Fibroblast of villous mesenchyme (primary cell): ENCODE measurements around the gene RFX8. TPM values are rescaled to one million over a fixed set of nuclear protein-coding genes. Genes with fewer than 3 reads are reported as not detected.
"Not testable (repeated sequence)": the region's sequence is repeated elsewhere in the genome, so short reads cannot be mapped to it uniquely, and the experiment has no call there.

Source experiments
- DNase-seq: peaks from one replicate; pipeline ENCODE4 v3.0.0-alpha.2; 2010; ENCODE audit warnings: low read depth
- H3K4me3 ChIP-seq: 2 replicates; pipeline ENCODE4 v1.5.1; 2011; ENCODE audit warnings: low read depth, mild to moderate bottlenecking, low read length
- CTCF ChIP-seq: IDR thresholded peaks from 2 replicates; pipeline ENCODE4 v1.5.1; 2012; ENCODE audit warnings: low read depth, mild to moderate bottlenecking, low read length; ENCODE audit not compliant: insufficient read depth
- total RNA-seq: library from RNA; depleted of rRNA; stranded (reverse); fragments of >200 nt; gene quantifications from 2 replicates; pipeline ENCODE4 v1.2.3, GENCODE V29; 2012

Gene RFX8
- total RNA-seq, 1 donor, result 1.7 TPM

DNA sequence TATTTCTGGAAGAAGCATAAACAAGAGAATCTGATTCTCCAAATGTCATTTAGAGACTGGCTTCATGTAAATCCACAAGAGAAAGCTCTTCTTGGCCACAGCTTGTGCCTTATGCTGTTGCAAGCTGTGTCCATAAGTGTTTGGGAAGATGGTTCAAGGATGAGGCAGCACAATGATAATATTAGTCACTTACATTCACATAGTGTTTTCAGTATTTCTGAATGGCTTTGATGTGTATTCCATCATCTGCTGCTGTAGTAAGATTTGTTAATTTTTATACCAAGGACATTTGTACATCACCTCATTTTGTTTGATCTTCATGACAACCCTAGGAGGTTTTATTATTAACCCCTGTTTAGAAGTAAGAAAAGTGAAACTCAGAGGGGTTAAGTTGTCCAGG is 117.5 kb downstream of the RFX8 start:
- no peak overlapping the region for H3K4me3 ChIP-seq
- TF ChIP-seq CTCF, result no peak
- DNase-seq, result no peak

DNA sequence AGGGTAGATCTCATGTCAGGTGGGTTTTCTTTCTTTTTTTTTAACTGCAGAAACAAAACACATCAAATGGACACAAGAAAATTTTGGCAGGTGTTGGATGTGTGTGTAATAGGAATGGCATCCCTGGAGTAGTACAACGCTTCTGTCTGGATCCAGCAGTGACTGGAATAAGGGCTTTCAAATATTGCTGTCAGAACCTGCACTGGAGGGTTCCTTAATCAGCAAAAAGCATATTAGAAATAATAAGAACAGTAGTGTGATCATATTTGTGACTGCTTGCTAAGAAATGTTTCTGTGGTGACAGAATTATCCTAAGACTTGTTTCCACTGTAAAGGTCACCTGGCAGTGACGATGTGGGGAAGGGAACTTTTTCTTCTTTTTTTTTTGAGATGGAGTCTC is 118.4 kb downstream of the RFX8 start:
- H3K4me3 ChIP-seq, result no peak overlapping the region
- TF ChIP-seq CTCF, result no peak
- DNase-seq, result no peak

GRCh38 chr2:101356055-101356454 is 118.9 kb downstream of the RFX8 start:
- no peak for TF ChIP-seq CTCF
- H3K4me3 ChIP-seq, result no peak overlapping the region
- DNase-seq, result no peak

DNA sequence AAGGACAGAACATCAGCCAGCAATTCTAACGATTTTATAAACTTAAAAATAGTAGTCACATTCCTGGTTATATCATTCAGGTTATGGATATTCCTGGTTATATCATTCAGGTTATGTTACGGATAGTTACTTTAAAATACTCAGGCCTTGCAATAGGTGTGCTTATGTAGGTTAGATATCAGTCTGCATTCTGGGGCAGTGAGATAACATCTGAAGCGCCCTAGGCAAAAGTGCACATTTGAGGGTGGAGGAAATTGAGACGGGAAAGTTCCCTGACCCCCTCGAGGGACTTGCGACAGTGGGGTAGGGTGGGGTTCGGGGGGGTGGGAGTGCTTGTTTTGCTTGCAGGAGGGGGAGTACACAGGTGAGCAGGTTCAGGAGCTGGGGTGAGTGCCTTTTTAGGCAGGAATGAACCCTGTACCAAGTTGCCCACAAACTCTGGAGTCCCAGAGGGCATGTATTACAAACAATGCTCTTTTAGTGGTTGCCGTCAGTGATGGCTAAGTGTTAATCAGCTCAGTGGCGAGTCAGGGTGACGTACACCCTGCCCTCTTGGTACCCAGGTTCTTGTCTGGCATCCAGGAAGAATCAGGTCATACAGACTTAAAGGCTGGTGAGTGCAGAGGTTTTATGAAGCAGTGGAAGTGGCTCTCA is 119.4 kb downstream of the RFX8 start:
- TF ChIP-seq CTCF, result no peak
- DNase-seq, result no peak
- H3K4me3 ChIP-seq, result no peak overlapping the region

DNA sequence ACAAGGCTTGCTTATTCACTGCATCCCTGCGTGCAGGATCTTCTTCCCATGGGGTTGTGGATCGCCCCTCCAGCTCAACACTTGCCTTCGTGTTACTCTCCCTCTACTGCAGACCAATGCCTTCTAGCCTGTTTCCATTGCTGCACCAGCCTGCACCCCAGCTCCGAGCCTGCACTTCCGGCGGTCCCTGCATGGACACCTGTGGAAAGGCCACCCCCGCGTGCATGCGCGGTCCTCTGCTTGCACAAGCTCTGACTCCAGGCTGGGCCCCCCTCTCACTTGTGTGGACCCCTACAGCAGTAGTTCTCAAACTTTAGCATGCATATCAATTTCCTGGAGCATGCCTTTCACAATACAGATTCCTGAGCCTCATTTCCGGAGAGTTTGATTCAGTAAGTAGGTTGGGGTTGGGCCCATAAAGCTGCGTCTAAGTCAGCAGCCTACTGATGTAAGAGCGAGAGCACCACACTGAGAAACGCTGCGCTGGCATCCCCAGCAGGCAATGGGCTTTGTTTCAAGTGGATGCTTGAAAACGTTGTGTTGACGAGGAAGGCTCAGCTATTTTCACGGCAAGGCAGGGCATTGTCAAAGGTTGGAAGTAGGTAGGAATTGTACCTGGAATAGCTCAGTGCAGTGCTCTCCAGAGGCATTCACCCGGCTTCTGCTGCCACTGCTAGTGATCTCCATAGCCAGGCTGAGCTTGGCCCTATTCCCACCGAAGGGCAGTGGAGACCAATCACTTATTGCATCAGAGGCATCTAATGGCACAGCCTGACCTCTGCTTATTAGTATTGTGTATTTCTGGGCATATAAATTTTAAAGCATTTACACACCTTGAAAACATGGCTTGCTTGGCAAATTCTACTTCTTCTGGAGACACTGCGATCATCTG is 120.2 kb downstream of the RFX8 start:
- no peak for TF ChIP-seq CTCF
- H3K4me3 ChIP-seq, result no peak overlapping the region
- no peak for DNase-seq

- DNase-seq, H3K4me3 ChIP-seq: not testable (repeated sequence)
Observed at GRCh38 chr2:101352631-101353030, 122.3 kb downstream of the RFX8 start.

- no peak overlapping the region for H3K4me3 ChIP-seq
- no peak for TF ChIP-seq CTCF
- DNase-seq, result no peak
Observed at GRCh38 chr2:101351207-101351606, 123.7 kb downstream of the RFX8 start.
